Loucy (cell line): Measurements from ENCODE around the gene CRYL1.

Source experiments
- H2AFZ ChIP-seq: fragments of 200-600 bp; sonication (generic); 2 replicates; pipeline ENCODE4 v1.6.0; 2016; ENCODE audit warnings: antibody characterized with exemption, mild to moderate bottlenecking, low read length, moderate library complexity
- H3F3A ChIP-seq: fragments of 200-600 bp; 2 replicates; pipeline ENCODE4 v1.6.0; 2016; ENCODE audit warnings: antibody characterized with exemption, low read depth, mild to moderate bottlenecking
- H3K27me3 ChIP-seq: fragments of 200-600 bp; sonication (generic); 2 replicates; pipeline ENCODE4 v1.6.1; 2014; ENCODE audit warnings: low read length, mild to moderate bottlenecking; ENCODE audit not compliant: insufficient read depth, poor library complexity, severe bottlenecking
- H3K36me3 ChIP-seq: fragments of 200-600 bp; sonication (generic); 2 replicates; pipeline ENCODE4 v1.6.1; 2016; ENCODE audit warnings: low read length; ENCODE audit not compliant: insufficient read depth
- H3K4me1 ChIP-seq: fragments of 200-600 bp; sonication (generic); 2 replicates; pipeline ENCODE4 v1.5.1; 2014; ENCODE audit warnings: low read length, mild to moderate bottlenecking; ENCODE audit not compliant: insufficient read depth, poor library complexity, severe bottlenecking
- H3K4me2 ChIP-seq: fragments of 200-600 bp; sonication (generic); 2 replicates; pipeline ENCODE4 v1.6.0; 2014; ENCODE audit warnings: antibody characterized with exemption, low read length, low read depth, mild to moderate bottlenecking; ENCODE audit not compliant: poor library complexity, severe bottlenecking
- H3K4me3 ChIP-seq: fragments of 200-600 bp; sonication (generic); 2 replicates; pipeline ENCODE4 v1.5.1; 2014; ENCODE audit warnings: low read length, mild to moderate bottlenecking, mixed read lengths; ENCODE audit not compliant: poor library complexity, severe bottlenecking
- H3K79me2 ChIP-seq: fragments of 200-600 bp; sonication (generic); 2 replicates; pipeline ENCODE4 v1.6.1; 2014; ENCODE audit warnings: low read length; ENCODE audit not compliant: insufficient read depth
- H3K9ac ChIP-seq: fragments of 200-600 bp; sonication (generic); 2 replicates; pipeline ENCODE4 v1.6.0; 2014; ENCODE audit warnings: mild to moderate bottlenecking, low read depth, low read length, moderate library complexity; ENCODE audit not compliant: poor library complexity, severe bottlenecking
- H3K9me2 ChIP-seq: fragments of 200-600 bp; sonication (generic); replicated peaks from 2 replicates; pipeline ENCODE4 v1.6.1; 2016; ENCODE audit warnings: low read depth, low read length, mixed read lengths
- H3K9me3 ChIP-seq: fragments of 200-600 bp; sonication (generic); 2 replicates; pipeline ENCODE4 v1.6.1; 2014; ENCODE audit warnings: mild to moderate bottlenecking, antibody characterized with exemption, low read length, low read depth; ENCODE audit not compliant: insufficient read depth
- H4K20me1 ChIP-seq: fragments of 200-600 bp; sonication (generic); 2 replicates; pipeline ENCODE4 v1.6.0; 2014; ENCODE audit warnings: antibody characterized with exemption, low read length, mild to moderate bottlenecking; ENCODE audit not compliant: insufficient read depth, poor library complexity, severe bottlenecking
- CTCF ChIP-seq: fragments of 200-600 bp; sonication (generic); conservative IDR thresholded peaks from 2 replicates; pipeline ENCODE4 v1.5.1; 2014; ENCODE audit warnings: mild to moderate bottlenecking, antibody characterized with exemption, low read length
- EZH2phosphoT487 ChIP-seq: fragments of 200-600 bp; IDR thresholded peaks from 2 replicates; pipeline ENCODE4 v1.6.1; 2018; ENCODE audit warnings: antibody characterized with exemption, mild to moderate bottlenecking, moderate library complexity, borderline replicate concordance

The CRYL1 gene

GRCh38 chr13:20487927-20488326 is 37.7 kb downstream of the CRYL1 start:
- H3K79me2 ChIP-seq = no peaks in the 10 kb centered on the region
- no peaks in the 10 kb centered on the region for H4K20me1 ChIP-seq
- no peaks in the 10 kb centered on the region for H3K9me2 ChIP-seq
- H3K9me3 ChIP-seq = no peaks in the 10 kb centered on the region
- no peak overlapping the region for H3K9ac ChIP-seq
- no peaks in the 10 kb centered on the region for H3K36me3 ChIP-seq
- peaks cover 3% of the 10 kb centered on the region for H3K4me1 ChIP-seq
- H3K4me2 ChIP-seq = no peak overlapping the region
- H3F3A ChIP-seq = no peaks in the 10 kb centered on the region
- no peak overlapping the region for H2AFZ ChIP-seq
- no peak for TF ChIP-seq EZH2phosphoT487
- TF ChIP-seq CTCF = no peak
- H3K4me3 ChIP-seq = no peak overlapping the region
- H3K27me3 ChIP-seq = no peaks in the 10 kb centered on the region

GRCh38 chr13:20482787-20483186 is 42.9 kb downstream of the CRYL1 start:
- H3K4me3 ChIP-seq = no peak overlapping the region
- no peak overlapping the region for H3K4me2 ChIP-seq
- H3K36me3 ChIP-seq = no peaks in the 10 kb centered on the region

GRCh38 chr13:20482275-20482761 is 43.3 kb downstream of the CRYL1 start:
- Histone ChIP-seq H3K9me3 (no peaks in the 10 kb centered on the region), H3K9me2 (no peaks in the 10 kb centered on the region), H3K27me3 (no peaks in the 10 kb centered on the region), H3K4me1 (peaks cover 3% of the 10 kb centered on the region), H3F3A (no peaks in the 10 kb centered on the region), H2AFZ (no peak overlapping the region), H3K4me3 (no peak overlapping the region), H3K36me3 (no peaks in the 10 kb centered on the region), H3K4me2 (no peak overlapping the region), H3K9ac (no peak overlapping the region), H4K20me1 (no peaks in the 10 kb centered on the region), H3K79me2 (no peaks in the 10 kb centered on the region)
- TF ChIP-seq CTCF = no peak
- no peak for TF ChIP-seq EZH2phosphoT487

More at GRCh38 chr13:20482787-20483186, 42.9 kb downstream of the CRYL1 start:
- no peaks in the 10 kb centered on the region for H3K79me2 ChIP-seq
- H2AFZ ChIP-seq = no peak overlapping the region
- no peaks in the 10 kb centered on the region for H4K20me1 ChIP-seq
- peaks cover 3% of the 10 kb centered on the region for H3K4me1 ChIP-seq
- H3K9me2 ChIP-seq = no peaks in the 10 kb centered on the region
- H3K27me3 ChIP-seq = no peaks in the 10 kb centered on the region
- no peaks in the 10 kb centered on the region for H3K9me3 ChIP-seq
- TF ChIP-seq EZH2phosphoT487 (no peak), CTCF (no peak)
- H3F3A ChIP-seq = no peaks in the 10 kb centered on the region
- H3K9ac ChIP-seq = no peak overlapping the region
